SH-SY5Y (cell line): ENCODE results near the gene NRBP1.

Experiments
- GATA2 ChIP-seq: IDR thresholded peaks from 2 replicates; pipeline ENCODE4 v1.6.1; 2011; ENCODE audit warnings: mild to moderate bottlenecking, low read depth, low read length
- GATA3 ChIP-seq: IDR thresholded peaks from 2 replicates; pipeline ENCODE4 v1.6.1; 2011; ENCODE audit warnings: low read depth, mild to moderate bottlenecking, low read length, moderate library complexity

- TF ChIP-seq GATA3 (no peak), GATA2 (no peak)
Observed at GRCh38 chr2:27451095-27451494, 22.7 kb downstream of the NRBP1 start.
